BLaER1 treated with 17β-estradiol and CSF1 and Interleukin-3, amounts not matched to agents 10 nM and 100 nM (cell line): ENCODE measurements around the gene SBF1.

Source experiments
- H3K27ac ChIP-seq, 11 experiments: shearing (Covaris generic); formaldehyde crosslinking; 2 replicates each; pipeline ENCODE4 v1.8.1; 2022
- H3K27me3 ChIP-seq, 11 experiments: shearing (Covaris generic); formaldehyde crosslinking; 2 replicates each; pipeline ENCODE4 v1.8.1; 2022
- H3K36me3 ChIP-seq, 11 experiments: shearing (Covaris generic); formaldehyde crosslinking; 2 replicates each; pipeline ENCODE4 v1.8.1; 2022
- H3K4me1 ChIP-seq, 10 experiments: shearing (Covaris generic); formaldehyde crosslinking; 2 replicates each; pipeline ENCODE4 v1.8.1; 2022
- H3K4me2 ChIP-seq, 11 experiments: shearing (Covaris generic); formaldehyde crosslinking; 2 replicates each; pipeline ENCODE4 v1.8.1; 2022
- H3K4me3 ChIP-seq, 10 experiments: shearing (Covaris generic); formaldehyde crosslinking; 2 replicates each; pipeline ENCODE4 v1.8.1; 2022
- H3K9ac ChIP-seq, 11 experiments: shearing (Covaris generic); formaldehyde crosslinking; 2 replicates each; pipeline ENCODE4 v1.8.1; 2022
- H3K9me3 ChIP-seq, 11 experiments: shearing (Covaris generic); formaldehyde crosslinking; replicated peaks in 1 of 11; 2 replicates each; pipeline ENCODE4 v1.8.1; 2022
- H4K20me1 ChIP-seq, 11 experiments: shearing (Covaris generic); formaldehyde crosslinking; 2 replicates each; pipeline ENCODE4 v1.8.1; 2022
- Cebpa-rat ChIP-seq, 11 experiments: shearing (Covaris generic); IDR thresholded peaks; 2 replicates each; pipeline ENCODE4 v1.8.1; 2022

Gene SBF1, protein sequence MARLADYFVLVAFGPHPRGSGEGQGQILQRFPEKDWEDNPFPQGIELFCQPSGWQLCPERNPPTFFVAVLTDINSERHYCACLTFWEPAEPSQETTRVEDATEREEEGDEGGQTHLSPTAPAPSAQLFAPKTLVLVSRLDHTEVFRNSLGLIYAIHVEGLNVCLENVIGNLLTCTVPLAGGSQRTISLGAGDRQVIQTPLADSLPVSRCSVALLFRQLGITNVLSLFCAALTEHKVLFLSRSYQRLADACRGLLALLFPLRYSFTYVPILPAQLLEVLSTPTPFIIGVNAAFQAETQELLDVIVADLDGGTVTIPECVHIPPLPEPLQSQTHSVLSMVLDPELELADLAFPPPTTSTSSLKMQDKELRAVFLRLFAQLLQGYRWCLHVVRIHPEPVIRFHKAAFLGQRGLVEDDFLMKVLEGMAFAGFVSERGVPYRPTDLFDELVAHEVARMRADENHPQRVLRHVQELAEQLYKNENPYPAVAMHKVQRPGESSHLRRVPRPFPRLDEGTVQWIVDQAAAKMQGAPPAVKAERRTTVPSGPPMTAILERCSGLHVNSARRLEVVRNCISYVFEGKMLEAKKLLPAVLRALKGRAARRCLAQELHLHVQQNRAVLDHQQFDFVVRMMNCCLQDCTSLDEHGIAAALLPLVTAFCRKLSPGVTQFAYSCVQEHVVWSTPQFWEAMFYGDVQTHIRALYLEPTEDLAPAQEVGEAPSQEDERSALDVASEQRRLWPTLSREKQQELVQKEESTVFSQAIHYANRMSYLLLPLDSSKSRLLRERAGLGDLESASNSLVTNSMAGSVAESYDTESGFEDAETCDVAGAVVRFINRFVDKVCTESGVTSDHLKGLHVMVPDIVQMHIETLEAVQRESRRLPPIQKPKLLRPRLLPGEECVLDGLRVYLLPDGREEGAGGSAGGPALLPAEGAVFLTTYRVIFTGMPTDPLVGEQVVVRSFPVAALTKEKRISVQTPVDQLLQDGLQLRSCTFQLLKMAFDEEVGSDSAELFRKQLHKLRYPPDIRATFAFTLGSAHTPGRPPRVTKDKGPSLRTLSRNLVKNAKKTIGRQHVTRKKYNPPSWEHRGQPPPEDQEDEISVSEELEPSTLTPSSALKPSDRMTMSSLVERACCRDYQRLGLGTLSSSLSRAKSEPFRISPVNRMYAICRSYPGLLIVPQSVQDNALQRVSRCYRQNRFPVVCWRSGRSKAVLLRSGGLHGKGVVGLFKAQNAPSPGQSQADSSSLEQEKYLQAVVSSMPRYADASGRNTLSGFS (N-terminal part only)

DNA sequence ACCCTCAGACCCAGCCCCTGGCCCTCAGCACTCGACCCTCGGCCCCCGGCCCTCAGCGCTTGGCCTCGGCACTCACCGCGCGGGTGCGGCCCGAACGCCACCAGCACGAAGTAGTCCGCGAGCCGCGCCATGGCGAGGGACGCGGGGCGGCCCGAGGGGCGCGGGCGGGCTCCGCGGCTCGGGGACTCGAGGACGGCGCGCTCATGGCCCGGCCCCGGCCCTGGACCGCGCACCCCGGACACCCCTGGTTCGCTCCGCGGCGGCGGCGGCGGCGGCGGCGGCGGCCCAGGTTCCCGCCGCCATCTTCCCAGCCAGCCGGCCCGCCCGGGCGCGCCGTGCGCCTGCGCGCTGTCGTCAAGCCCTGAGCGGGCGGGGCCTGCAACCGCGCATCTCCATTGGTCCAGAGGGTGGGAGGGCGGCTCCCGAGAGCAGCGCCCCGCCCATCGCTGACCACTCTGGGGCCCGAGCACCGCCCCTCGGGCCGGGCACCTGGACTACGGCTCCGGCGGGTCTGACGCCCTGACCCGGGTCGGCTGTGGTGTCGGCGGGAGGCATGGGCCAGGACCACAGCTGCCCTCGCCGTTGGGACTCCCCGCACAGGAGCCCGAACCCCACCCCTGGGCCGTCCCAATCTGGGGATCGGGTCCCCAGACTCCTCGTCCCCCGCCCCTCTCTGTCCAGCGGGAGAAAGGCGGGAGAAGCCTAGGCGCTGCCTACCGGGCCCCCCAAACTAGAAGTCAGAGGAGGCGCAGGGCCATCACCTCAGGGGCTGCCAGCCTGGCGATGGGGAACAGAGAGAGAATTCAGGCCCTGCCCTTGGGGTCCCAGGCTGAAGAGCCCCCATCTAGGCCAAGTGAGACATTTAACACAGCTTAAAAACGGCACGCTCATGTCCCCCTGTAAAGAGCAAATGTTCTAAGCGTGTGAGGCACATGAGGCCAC is at the start of gene SBF1:
TSS of gene SBF1 (minus strand) at position 326 of the 942 bp plus-strand sequence. CDS start at position 131, 195 bp downstream.
- H3K4me3 ChIP-seq, result peak within 1 kb of the TSS; percentile 78 to 91 (median 82)
- peaks cover under 1 to 14% (median 5%) of the 10 kb centered on the region in 11 experiments; a peak in 20 of 22 replicates for H3K27me3 ChIP-seq
- peaks cover 57 to 82% (median 77%) of the 10 kb centered on the region in 10 experiments for H3K4me1 ChIP-seq
- H3K27ac ChIP-seq, result peak within 1 kb of the TSS; percentile 51 to 88 (median 80); a peak in 21 of 22 replicates
- no peak for TF ChIP-seq Cebpa-rat (IDR thresholded peaks at IDR 0.05)
- peak within 1 kb of the TSS; percentile 80 to 94 (median 88) for H3K9ac ChIP-seq
- peaks cover 0 to 13% (median 0%) of the 10 kb centered on the region in 11 experiments; a peak in 2 of 22 replicates for H3K36me3 ChIP-seq
- peaks cover 43 to 47% (median 44%) of the 10 kb centered on the region in 11 experiments for H4K20me1 ChIP-seq
- H3K9me3 ChIP-seq, result no peaks in the 10 kb centered on the region
- H3K4me2 ChIP-seq, result peak within 1 kb of the TSS; percentile 87 to 100 (median 98)

- peak overlapping the region; percentile 88 to 96 (median 95) for H3K9ac ChIP-seq
- peaks cover 20 to 45% (median 36%) of the 10 kb centered on the region in 11 experiments for H4K20me1 ChIP-seq
- TF ChIP-seq Cebpa-rat (IDR thresholded peaks at IDR 0.05), result no peak
- peaks cover 0 to 12% (median 7%) of the 10 kb centered on the region in 11 experiments; a peak in 20 of 22 replicates for H3K27me3 ChIP-seq
- peak overlapping the region; percentile 64 to 84 (median 74) for H3K4me3 ChIP-seq
- H3K4me1 ChIP-seq, result peaks cover 31 to 47% (median 41%) of the 10 kb centered on the region in 10 experiments
- peaks cover 44 to 57% (median 55%) of the 10 kb centered on the region in 11 experiments for H3K36me3 ChIP-seq
- H3K4me2 ChIP-seq, result peak overlapping the region; percentile 96 to 100 (median 98)
- H3K9me3 ChIP-seq, result peaks cover 0 to 4% (median 0%) of the 10 kb centered on the region in 11 experiments; a peak in 5 of 22 replicates
- peak overlapping the region in 9 of 11 experiments; percentile 92 to 98 (median 94); a peak in 17 of 22 replicates for H3K27ac ChIP-seq
These were observed 49.2 kb upstream of the SBF1 start for GRCh38 chr22:50523806-50524675.

GRCh38 chr22:50523458-50523805 is 48.6 kb upstream of the SBF1 start:
- Histone ChIP-seq H3K27ac (no peak overlapping the region), H3K36me3 (peaks cover 50 to 63% (median 61%) of the 10 kb centered on the region in 11 experiments), H3K4me2 (peak overlapping the region in 6 of 11 experiments; percentile 97 to 100 (median 98); a peak in 11 of 22 replicates), H3K4me1 (peaks cover 29 to 41% (median 35%) of the 10 kb centered on the region in 10 experiments), H3K27me3 (peaks cover 0 to 6% (median under 1%) of the 10 kb centered on the region in 11 experiments; a peak in 10 of 22 replicates), H3K9me3 (0 out of 22 replicates have a peak, but pooled peaks cover 0 to 2% (median 0%) of the 10 kb centered on the region in 11 experiments), H3K9ac (peak overlapping the region in 9 of 11 experiments; percentile 91 to 96 (median 95); a peak in 11 of 22 replicates), H4K20me1 (peaks cover 20 to 51% (median 37%) of the 10 kb centered on the region in 11 experiments), H3K4me3 (no peak overlapping the region)
- no peak for TF ChIP-seq Cebpa-rat (IDR thresholded peaks at IDR 0.05)

DNA sequence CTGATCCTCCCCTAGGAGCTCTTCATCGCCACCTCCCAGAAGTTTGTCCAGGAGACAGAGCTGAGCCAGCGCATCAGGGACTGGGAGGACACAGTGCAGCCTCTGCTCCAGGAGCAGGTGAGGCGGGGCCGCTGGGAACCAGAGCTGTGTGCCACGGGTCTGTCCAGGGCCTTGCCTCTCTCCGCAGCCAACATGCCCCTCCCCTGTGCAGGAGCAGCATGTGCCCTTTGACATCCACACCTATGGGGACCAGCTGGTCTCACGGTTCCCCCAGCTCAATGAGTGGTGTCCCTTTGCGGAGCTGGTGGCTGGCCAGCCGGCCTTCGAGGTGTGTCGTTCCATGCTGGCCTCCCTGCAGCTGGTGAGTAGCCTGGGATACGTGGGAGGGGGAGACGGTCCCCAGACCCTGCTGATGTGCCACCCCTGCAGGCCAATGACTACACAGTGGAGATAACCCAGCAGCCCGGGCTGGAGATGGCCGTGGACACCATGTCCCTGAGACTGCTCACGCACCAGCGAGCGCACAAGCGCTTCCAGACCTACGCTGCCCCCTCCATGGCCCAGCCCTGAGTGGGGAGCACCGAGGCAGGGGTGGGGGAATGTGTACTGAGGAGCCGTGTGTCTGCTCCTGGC is 48.1 kb upstream of the SBF1 start:
- Histone ChIP-seq H3K4me2 (peak overlapping the region in 2 of 11 experiments; percentile 98 to 100; a peak in 2 of 22 replicates), H3K36me3 (peaks cover 55 to 68% (median 66%) of the 10 kb centered on the region in 11 experiments), H3K27ac (no peak overlapping the region), H3K9ac (peak overlapping the region in 4 of 11 experiments; percentile 92 to 96 (median 94); a peak in 2 of 22 replicates), H3K27me3 (peaks cover 0 to 1% (median 0%) of the 10 kb centered on the region in 11 experiments; a peak in 3 of 22 replicates), H3K4me3 (no peak overlapping the region), H3K4me1 (peaks cover 27 to 36% (median 31%) of the 10 kb centered on the region in 10 experiments), H4K20me1 (peaks cover 20 to 56% (median 42%) of the 10 kb centered on the region in 11 experiments), H3K9me3 (no peaks in the 10 kb centered on the region)
- no peak for TF ChIP-seq Cebpa-rat (IDR thresholded peaks at IDR 0.05)

GRCh38 chr22:50522208-50522805 is 47.5 kb upstream of the SBF1 start:
- H3K9ac ChIP-seq, result 0 out of 22 replicates have a peak overlapping the region, but pooled peaks of 1 of the 11 experiments have one; percentile 18
- no peak overlapping the region for H3K4me3 ChIP-seq
- H3K27ac ChIP-seq, result no peak overlapping the region
- H3K4me1 ChIP-seq, result peaks cover 21 to 32% (median 26%) of the 10 kb centered on the region in 10 experiments
- H4K20me1 ChIP-seq, result peaks cover 20 to 62% (median 47%) of the 10 kb centered on the region in 11 experiments
- TF ChIP-seq Cebpa-rat (IDR thresholded peaks at IDR 0.05), result no peak
- H3K36me3 ChIP-seq, result peaks cover 61 to 74% (median 72%) of the 10 kb centered on the region in 11 experiments
- no peak overlapping the region for H3K4me2 ChIP-seq
- no peaks in the 10 kb centered on the region; a peak in 1 of 22 replicates for H3K27me3 ChIP-seq
- H3K9me3 ChIP-seq, result no peaks in the 10 kb centered on the region

GRCh38 chr22:50521710-50522109 is 46.9 kb upstream of the SBF1 start:
- H4K20me1 ChIP-seq, result peaks cover 20 to 68% (median 53%) of the 10 kb centered on the region in 11 experiments
- no peaks in the 10 kb centered on the region for H3K27me3 ChIP-seq
- peaks cover 63 to 80% (median 78%) of the 10 kb centered on the region in 11 experiments for H3K36me3 ChIP-seq
- H3K27ac ChIP-seq, result no peak overlapping the region
- TF ChIP-seq Cebpa-rat (IDR thresholded peaks at IDR 0.05), result no peak
- H3K9me3 ChIP-seq, result no peaks in the 10 kb centered on the region
- peaks cover 18 to 32% (median 23%) of the 10 kb centered on the region in 10 experiments for H3K4me1 ChIP-seq
- no peak overlapping the region for H3K4me3 ChIP-seq
- 0 out of 22 replicates have a peak overlapping the region, but pooled peaks of 1 of the 11 experiments have one; percentile 18 for H3K9ac ChIP-seq
- no peak overlapping the region for H3K4me2 ChIP-seq
